ENCODE data around the gene KCNH2. TPM values are rescaled to one million over a fixed set of nuclear protein-coding genes. Genes with fewer than 3 reads are reported as not detected.

Gene KCNH2
- total and polyA plus RNA-seq, 11 donors: 58.1 to 185 (median 104) TPM

GRCh38 chr7:150962290-150962552 lies 15.9 kb downstream of the KCNH2 start:
- no peaks in the 10 kb centered on the region for H3K9me3 ChIP-seq
- H3K4me1 ChIP-seq: peaks cover 0 to 96% (median 38%) of the 10 kb centered on the region in 12 donors
- no peaks in the 10 kb centered on the region for H3K36me3 ChIP-seq
- intact Hi-C loops (cut with DNase I): loop anchor here in 2 of 10 donors (2.0 kb wide), 2 partner anchors 25 to 27 kb away; no protein-coding TSS in a partner anchor
- peaks cover 0 to 46% (median 3%) of the 10 kb centered on the region in 9 donors for H3K27me3 ChIP-seq
- TF ChIP-seq CTCF (IDR thresholded peaks at IDR 0.05): no peak
- H3K27ac ChIP-seq: peak overlapping the region in 8 of 12 donors; percentile 23 to 96 (median 88)
- H3K4me3 ChIP-seq: no peak overlapping the region
- ATAC-seq (no peak), DNase-seq (no peak)
- WGBS, 4 donors: 40 to 75% (median 56%) methylated on average over 1 to 2 of the region's 2 CpGs

GRCh38 chr7:150961510-150962289 lies 16.4 kb downstream of the KCNH2 start:
- peak overlapping the region in 10 of 12 donors; percentile 13 to 96 (median 84) for H3K27ac ChIP-seq
- ATAC-seq: no peak
- no peaks in the 10 kb centered on the region for H3K9me3 ChIP-seq
- H3K4me1 ChIP-seq: peaks cover 0 to 96% (median 40%) of the 10 kb centered on the region in 12 donors
- 70 to 79% (median 76%) methylated on average over 14 to 17 of the region's 17 CpGs for WGBS, 4 donors
- no peak overlapping the region for H3K4me3 ChIP-seq
- H3K36me3 ChIP-seq: no peaks in the 10 kb centered on the region
- peak in 2 of 5 donors; percentile 29 to 59 for DNase-seq
- TF ChIP-seq CTCF (IDR thresholded peaks at IDR 0.05): no peak
- no peak for TF ChIP-seq POLR2A (IDR thresholded peaks at IDR 0.05)
- intact Hi-C loops (cut with DNase I): loop anchor here in 3 of 10 donors (2.0 kb wide), 3 partner anchors 25 to 63 kb away; no protein-coding TSS in a partner anchor
- peaks cover 0 to 46% (median 5%) of the 10 kb centered on the region in 9 donors for H3K27me3 ChIP-seq

DNA sequence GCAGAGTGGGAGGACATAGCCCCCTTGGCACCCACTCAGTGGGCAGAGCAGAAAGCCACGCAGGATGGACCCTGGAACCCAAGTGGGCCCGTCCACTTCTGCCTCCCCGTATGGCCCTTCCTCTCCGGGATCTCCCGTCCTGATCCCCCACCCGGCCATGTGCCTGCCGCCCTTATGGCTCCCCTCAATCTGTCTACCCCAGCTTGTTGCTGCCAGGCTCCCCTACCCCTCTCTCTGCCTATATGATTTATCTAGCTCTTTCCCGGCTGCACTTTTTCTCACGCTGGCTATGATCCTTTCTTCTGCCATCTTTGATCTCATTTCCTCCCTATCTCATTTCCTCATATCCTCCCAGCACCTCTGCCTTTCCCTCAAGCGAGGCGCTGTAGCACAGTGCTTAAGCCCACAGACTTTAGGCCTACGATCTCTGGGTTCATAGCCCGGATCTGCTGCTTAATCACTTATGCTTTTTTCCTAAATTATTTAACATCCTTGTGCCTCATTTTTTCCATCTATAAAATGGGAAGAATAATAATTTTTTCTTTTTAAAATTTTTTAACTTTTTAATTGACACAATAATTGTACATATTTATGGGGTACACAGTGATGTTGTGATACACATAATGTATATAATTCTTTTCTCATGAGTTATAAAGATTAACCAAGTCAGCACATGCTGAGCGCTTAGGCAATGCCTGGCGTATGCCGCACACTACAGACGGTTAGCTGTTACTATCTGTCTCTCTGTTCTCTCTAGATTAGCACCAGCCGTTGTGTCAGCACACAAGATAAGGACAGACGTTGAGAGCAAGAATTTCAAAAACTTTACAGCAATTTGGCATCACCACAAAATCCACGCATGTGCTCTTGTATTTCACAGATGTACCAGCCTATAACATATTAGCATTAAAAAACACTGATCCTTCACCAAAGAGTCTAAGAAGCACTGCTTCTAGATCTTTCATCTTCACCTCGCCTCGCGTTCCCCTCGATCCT lies 18.1 kb downstream of the KCNH2 start:
- intact Hi-C loops (cut with DNase I): loop anchor here in 5 of 10 donors (2.0 to 10.0 kb wide), 3 partner anchors 55 to 61 kb away; no protein-coding TSS in a partner anchor
- DNase-seq (peak in 2 of 5 donors; percentile 25 to 27), ATAC-seq (no peak)

More for the DNA sequence above, 18.1 kb downstream of the KCNH2 start:
- Histone ChIP-seq H3K4me1 (peaks cover 0 to 96% (median 41%) of the 10 kb centered on the region in 12 donors), H3K4me3 (no peak overlapping the region), H3K9me3 (no peaks in the 10 kb centered on the region), H3K27me3 (peaks cover 0 to 57% (median 5%) of the 10 kb centered on the region in 9 donors), H3K36me3 (no peaks in the 10 kb centered on the region), H3K27ac (peak overlapping the region in 11 of 12 donors; percentile 1 to 96 (median 78))
- WGBS, 4 donors: 47 to 57% (median 49%) methylated on average over 24 of the region's 24 CpGs
- TF ChIP-seq CTCF (IDR thresholded peaks at IDR 0.05) (no peak), POLR2A (IDR thresholded peaks at IDR 0.05) (no peak)
